NCI-H526 treated with DMSO at 0.1 percent for 48 hours (cell line): ENCODE results near the gene RIPK1.
"Not testable (repeated sequence)": the region's sequence is repeated elsewhere in the genome, so short reads cannot be mapped to it uniquely, and the experiment has no call there.

Source experiments
- DNase-seq: peaks from one replicate; lab custom pipeline; 2025; lab: John Stamatoyannopoulos, UW

The RIPK1 gene

DNA sequence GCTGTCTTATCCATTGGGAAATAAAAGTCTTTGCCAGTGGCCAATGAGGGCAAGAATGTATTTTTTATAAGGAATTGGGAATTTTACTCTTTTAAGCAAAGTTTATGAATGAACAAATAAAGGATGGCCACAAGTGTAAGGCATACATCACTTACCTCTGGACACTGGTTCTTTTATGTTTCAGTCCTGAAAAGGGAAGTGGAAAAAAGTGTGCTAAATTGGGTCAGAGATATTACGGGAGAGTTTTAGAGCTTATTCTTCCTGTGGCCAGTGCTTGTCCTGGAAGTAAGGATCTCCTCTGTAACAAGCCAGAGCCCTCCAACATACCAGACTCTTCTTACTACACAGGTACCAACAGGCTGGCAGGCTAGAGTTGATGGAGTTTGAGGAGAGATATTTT lies 22.5 kb upstream of the RIPK1 start:
- no peak for DNase-seq

DNA sequence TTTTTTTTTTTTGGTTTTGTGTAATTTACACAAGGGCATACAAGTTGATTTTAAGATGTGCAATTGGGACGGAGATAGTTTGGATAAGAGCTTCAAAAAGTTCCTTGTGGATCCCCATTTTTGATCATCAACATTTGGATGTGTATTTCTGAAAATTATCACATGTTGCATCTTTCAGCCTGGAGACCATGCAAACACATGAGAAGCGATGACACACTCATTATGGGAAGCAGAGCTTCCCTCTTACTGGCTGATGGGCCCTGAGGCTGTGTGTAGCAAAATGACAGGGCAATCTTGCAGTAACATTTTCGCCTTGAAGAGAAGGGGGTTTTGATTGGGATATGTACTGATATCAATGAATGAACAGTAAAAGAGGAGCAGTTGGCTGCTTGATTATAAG lies 22.0 kb upstream of the RIPK1 start:
- no peak for DNase-seq

GRCh38 chr6:3048009-3048408 lies 20.3 kb upstream of the RIPK1 start:
- not testable (repeated sequence) for DNase-seq

- DNase-seq = no peak
These were observed 15.6 kb upstream of the RIPK1 start for GRCh38 chr6:3052481-3053230.

- DNase-seq = peak; percentile 32
These were observed 15.1 kb upstream of the RIPK1 start for GRCh38 chr6:3053231-3053508.

GRCh38 chr6:3054229-3055157 lies 13.8 kb upstream of the RIPK1 start:
- not testable (repeated sequence) for DNase-seq

DNA sequence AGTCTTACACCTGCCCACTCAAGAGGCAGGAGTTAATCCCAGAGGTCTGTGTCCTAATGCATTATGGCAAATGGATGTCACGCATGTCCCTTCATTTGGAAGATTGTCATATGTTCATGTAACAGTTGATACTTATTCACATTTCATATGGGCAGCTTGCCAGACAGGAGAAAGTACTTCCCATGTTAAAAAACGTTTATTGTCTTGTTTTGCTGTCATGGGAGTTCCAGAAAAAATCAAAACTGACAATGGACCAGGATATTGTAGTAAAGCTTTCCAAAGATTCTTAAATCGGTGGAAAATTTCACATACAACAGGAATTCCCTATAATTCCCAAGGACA lies 13.2 kb upstream of the RIPK1 start:
- not testable (repeated sequence) for DNase-seq

DNA sequence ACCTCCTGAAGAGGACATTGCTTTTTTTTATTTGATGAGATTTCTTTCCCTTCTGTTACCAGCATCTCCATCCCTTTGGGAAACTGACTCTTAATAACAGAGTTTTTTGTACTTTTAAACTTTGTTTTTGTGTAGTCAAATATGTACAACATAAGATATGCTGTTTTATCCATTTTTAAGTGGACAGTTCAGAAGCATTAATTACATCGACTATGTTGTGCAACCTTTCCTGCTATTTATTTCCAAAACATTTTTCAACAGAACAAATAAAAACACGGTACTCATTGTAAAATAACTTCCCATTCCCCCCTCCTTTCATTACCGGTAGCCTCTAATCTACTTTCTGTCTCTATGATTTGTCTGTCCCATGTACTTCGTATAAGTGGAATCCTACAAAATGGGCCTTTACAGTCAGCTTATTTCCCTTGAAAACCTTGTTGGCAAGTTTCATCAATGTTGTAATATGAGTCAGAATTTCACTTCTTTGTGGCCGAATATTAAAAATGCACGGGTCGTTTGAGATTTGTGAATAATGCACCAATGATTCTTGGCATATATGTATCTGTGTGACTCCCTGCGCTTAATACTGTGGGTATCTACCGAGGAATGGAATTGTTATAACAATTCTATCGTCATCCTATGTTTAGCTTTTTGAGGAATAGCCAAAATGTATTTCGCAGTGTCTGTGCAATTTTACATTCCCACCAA lies 11.1 kb upstream of the RIPK1 start:
- DNase-seq = no peak

DNA sequence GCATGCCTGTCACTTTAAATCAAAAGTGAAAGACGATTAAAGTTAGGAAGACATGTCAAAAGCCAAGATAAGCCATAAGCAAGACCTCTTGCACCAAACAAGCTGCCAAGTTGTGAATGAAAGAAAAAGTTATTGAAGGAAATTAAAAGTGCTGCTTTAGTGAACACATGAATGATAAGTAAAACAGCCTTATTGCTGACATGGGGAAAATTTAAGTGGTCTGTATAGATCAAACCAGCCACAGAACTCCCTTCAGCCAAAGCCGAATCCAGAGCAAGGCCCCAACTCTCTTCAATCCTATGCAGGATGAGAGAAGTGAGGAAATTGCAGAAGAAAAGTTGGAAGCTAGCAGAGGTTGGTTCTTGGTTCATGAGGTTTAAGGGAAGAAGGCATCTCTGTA lies 9.3 kb upstream of the RIPK1 start:
- no peak for DNase-seq

DNA sequence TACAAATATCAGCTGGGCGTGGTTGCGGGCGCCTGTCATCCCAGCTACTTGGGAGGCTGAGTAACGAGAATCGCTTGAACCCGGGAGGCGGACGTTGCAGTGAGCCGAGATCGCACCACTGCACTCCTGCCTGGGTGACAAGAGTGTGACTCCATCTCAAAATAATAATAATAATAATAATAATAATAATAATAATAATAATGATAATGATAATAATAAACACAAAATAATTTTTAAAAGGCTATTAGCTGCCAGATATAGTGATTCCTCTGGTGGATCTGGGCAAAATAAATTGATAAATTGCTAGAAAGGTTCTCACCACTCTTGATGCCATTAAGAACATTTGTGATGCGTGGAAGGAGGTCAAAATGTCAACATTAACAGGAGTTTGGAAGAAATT lies 8.2 kb upstream of the RIPK1 start:
- DNase-seq = not testable (repeated sequence)

DNA sequence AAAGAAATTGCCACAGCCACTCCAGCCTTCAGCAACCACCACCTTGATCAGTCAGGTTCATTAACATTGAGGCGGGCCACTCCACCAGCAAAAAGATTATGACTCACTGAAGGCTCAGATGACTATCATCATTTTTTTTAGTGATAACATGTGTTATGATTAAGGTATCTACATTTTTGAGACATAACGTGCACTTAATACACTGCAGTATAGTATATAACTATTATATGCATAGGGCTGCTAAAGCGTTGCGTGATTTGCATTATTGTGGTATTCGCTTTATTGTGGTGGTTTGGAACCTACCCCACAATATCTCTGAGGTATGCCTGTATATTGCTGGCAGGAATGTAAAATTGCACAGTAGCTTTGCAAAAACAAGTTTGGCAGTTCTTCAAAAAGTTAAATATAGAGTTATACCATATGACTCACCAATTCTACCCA lies 6.8 kb upstream of the RIPK1 start:
- DNase-seq = peak; percentile 10

GRCh38 chr6:3063340-3063732 lies 5.0 kb upstream of the RIPK1 start:
- not testable (repeated sequence) for DNase-seq

GRCh38 chr6:3063733-3064700 lies 4.3 kb upstream of the RIPK1 start:
- peak; percentile 82 for DNase-seq

GRCh38 chr6:3071568-3071967 lies 3.3 kb downstream of the RIPK1 start:
- no peak for DNase-seq

DNA sequence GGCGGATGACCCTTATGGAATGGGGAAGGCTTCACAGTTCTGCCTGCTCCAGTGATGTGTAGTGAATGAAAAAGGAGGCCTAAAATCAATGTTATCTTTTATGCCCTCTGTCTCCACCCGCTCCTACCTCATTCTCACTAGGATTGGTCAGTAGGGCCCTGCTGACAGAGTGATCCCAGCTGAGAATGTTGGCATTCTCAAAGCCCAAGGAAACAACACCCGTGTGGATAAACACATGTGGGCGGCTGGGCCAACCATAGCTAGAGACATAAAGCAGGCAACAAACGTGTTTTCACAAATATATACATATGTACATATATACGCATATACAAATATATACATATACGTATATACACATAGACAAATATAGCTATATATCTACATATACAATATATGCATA lies 4.5 kb downstream of the RIPK1 start:
- no peak for DNase-seq

GRCh38 chr6:3073382-3073781 lies 5.1 kb downstream of the RIPK1 start:
- DNase-seq = no peak

- DNase-seq = no peak
These were observed 7.4 kb downstream of the RIPK1 start for GRCh38 chr6:3075772-3076113.

DNA sequence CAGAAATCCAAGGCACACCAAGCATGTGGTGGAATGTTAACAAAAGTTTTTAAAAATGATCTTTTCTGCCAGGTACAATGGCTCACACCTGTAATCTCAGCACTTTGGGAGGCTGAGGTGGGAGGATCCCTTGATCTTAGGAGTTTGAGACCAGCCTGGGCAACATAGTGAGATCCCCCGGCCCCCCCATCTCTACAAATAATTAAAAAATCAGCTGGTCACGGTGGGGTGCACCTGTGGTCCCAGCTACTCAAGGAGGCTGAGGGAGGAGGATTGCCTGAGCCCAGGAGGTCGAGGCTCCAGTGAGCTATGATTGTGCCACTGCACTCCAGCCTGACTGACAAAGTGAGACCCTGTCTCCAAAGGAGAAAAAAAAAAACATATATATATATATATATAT lies 8.0 kb downstream of the RIPK1 start:
- no peak for DNase-seq

DNA sequence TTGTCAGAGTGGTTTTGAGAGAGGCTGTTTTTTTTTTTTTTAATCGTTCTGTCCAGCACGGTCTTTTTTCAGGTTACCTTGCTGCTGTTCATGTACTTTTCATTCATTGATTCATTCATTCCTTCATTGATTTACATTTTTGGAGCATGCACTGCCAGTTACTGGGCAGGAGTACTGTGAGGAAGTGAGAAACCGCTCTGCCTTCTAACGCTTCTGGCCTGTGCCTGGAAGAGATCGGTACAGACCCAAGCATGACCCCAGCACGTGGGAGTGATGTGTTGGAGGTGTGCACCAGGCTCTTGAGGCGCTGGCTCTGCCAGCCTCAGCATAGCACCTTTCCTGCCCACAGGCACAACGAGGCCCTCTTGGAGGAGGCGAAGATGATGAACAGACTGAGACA lies 9.1 kb downstream of the RIPK1 start:
- no peak for DNase-seq

DNA sequence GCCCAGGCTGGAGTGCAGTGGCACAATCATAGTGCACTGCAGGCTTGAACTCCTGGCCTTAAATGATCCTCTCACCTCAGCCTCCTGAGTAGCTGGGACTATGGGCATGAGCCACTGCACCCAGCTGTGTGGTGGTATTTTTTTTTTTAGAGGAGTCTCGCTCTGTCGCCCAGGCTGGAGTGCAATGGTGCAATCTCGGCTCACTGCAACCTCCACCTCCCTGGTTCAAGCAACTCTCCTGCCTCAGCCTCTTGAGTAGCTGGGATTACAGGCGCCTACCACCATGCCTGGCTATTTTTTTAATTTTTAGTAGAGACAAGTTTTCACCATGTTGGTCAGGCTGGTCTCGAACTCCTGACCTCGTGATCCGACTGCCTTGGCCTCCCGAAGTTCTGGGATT lies 10.7 kb downstream of the RIPK1 start:
- not testable (repeated sequence) for DNase-seq

DNA sequence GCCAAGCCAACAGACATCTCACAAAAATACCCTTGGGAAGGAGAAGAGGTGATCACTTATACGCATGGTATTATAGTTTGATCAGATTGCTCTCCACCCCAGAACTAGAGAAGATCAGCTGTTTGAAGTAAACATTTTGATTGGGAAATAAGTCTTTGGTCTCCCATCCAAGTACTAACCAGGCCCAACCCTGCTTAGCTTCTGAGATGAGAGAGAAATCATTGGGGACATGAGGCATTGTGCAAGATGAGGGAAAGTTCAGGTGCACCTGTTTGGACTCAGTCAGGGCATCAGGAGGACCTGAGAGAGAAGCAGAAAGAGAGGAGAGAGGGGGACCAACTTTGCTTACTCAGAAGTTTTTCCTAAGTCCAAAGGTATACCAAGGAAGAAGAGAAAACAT lies 11.4 kb downstream of the RIPK1 start:
- no peak for DNase-seq

- DNase-seq = no peak
These were observed 13.7 kb downstream of the RIPK1 start for GRCh38 chr6:3081960-3082359.
